Measurements from ENCODE around the gene CTSV.
"Not testable (repeated sequence)": the region's sequence is repeated elsewhere in the genome, so short reads cannot be mapped to it uniquely, and the experiment has no call there.

CTSV gene

DNA sequence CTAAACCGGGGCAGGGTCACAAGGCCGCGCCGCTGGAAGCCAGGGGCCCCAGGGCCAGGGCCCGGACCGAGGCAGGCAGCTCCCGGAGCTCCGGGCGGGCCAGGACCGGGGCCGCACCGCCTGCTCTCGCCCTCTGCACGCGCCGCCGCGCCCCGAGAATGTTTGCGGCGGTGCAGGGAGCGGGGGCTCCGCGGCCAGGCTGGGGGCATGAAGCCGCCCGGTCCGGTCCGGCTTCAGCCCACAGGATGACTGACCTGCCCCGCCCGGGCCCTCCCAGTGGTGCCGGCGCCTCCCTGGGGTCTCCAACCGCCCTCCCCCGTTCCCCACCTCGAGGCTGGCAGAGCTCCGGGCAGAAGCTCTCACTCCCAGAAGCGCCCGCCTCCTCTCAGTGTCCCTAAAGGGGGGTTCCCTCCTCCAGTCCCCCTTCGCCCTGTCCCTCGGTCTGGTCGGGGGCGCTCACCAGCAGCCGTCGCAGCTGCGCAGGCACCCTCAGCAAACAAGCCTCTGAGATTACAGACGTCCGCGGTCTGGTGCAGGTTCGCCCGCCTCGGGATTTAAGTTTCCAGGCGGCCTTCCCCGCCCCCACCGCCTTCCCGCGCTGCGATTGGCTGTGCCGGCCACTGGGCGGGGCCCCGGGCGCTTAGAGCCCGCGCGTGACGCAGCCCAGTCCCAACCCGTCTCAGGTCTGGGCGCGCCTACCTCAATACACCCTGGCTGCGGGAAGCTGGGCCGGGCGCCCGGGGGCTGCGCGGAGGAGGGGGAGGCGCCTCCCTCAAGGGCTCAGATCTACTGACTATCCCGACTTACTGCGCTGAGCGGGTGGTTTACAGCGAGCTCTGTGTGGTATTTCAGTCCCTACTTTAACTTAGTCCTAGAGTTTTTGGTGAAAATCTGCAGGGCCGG is at the start of gene CTSV:
TSS of gene CTSV (minus strand) at position 532 of the 903 bp plus-strand sequence. CDS start 1,099 bp downstream, outside the sequence.
- DNase-seq: peak; percentile 67

DNA sequence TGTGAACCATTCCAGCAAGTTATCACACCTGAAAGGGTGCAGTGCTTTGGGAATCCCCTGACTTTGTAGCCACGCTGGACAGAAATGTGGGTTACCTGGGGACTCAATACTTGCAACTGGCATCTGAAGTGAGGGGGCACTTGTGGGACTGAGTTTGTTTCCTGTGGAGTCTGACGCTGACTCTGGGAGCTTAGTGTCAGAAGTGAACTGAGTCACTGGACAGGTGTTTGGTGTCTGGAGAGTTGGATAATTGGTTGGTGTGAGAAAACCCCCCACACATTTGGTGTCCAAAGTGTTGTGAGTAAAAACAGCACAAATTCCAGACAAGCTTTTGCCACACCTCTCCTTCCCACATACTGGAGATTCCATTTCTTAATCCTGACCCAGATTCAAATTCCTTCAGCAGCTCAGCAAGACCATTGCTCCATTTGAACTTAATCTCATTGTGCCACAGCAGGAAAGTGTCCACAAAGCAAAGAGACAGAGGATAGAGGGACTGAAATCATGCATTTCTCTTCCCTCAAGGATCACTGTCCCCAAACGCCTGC is 48.8 kb upstream of the CTSV start:
- DNase-seq: not testable (repeated sequence)

DNA sequence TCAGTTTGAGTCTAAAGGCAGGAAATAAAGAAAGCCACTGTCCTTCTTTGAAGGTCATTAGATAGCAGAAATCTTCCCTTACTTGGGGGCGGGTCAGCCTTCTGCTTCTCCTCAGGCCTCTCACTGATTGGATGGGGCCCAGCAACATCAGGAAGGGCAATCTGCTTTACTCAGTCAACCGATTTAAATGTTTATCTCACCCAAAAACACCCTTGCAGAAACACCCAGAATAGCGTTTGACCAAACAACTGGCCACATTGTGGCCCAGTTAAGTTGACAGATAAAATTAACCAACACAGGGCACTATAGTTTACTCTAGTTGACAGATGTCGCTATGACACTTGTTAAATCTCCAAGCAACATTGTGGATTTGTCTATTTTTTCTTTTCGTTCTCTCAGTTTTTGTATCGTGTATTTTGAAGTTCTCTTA is 45.6 kb upstream of the CTSV start:
- DNase-seq: not testable (repeated sequence)

- DNase-seq: no peak
These were observed 39.4 kb upstream of the CTSV start for GRCh38 chr9:97078362-97078761.

GRCh38 chr9:97077452-97078295 is 38.7 kb upstream of the CTSV start:
- no peak for DNase-seq

- not testable (repeated sequence) for DNase-seq
These were observed 37.9 kb upstream of the CTSV start for GRCh38 chr9:97076731-97077451.

- no peak for DNase-seq
These were observed 37.3 kb upstream of the CTSV start for GRCh38 chr9:97076238-97076637.

DNA sequence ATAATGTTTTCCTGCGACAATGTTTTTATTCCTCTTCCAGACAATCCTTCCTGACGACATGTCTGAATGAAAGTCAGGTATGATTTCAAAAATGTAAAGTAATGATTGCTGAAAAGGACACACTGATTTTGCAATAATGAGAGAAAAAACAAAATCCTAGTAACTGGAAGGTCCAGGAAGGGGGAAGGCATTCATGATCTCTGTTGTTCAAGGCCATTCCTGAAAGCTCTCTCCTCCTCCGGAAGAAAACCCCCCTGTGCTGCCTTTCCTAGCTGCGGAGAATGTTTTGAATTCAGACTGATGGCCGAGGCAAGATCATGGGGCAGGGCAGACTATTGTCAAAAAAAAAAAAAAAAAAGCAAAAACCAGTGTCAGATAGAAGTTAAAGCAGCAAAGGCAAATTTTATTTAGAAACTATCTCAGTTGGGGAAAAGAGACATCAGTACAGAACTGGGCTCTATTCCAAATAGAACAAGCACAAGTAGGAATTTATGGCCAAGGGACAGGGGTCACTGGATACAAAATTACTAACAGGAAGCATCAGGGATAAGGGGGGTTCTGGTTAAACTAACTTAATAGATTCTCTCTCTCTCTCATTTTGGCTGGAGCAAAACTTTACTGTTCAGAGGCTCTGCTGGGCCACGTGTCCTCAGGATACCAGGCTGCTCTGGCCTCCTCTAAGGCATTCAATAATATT is 36.5 kb upstream of the CTSV start:
- no peak for DNase-seq

DNA sequence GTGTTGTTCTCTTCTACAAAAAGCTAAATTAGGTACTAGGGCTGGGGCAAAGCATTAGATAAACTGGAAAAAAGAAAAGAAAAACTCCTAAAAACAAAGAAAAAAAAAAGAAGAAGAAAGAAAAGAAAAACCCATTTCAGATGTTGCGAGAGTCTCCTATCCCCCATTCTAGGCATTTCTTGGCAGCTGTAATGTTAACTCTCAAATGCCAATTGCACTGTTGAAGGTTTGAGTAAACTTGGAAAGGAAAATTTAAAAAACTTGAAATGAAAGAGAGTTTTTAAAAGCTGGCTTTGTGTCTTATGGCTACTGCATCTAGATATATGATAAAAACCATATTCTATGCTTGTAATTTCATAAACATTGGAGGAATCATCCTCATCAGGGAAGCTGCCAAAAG is 34.6 kb upstream of the CTSV start:
- no peak for DNase-seq

DNA sequence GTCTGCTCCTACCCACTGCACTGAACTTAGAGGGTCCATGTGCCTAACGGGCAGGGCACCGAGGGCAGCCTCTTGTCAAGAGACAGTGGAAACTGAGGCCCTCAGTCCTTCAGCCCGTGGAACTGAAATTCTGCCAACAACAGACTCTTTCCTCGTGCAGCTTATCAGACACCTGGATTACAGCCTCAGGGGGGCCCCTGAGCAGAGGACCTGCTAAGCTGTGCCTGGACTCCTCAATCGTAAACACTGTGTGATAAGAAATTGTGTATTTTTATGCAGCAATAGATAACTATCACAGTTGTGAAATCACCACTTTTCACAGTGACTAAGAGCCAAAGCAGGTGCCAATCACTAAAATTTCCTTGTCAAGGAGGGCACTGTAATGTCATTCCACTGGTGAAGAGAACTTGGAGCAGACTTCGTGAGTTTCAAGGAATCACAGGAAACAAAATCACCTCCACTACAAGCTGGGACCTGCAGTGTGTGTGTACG is 33.4 kb upstream of the CTSV start:
- no peak for DNase-seq

DNA sequence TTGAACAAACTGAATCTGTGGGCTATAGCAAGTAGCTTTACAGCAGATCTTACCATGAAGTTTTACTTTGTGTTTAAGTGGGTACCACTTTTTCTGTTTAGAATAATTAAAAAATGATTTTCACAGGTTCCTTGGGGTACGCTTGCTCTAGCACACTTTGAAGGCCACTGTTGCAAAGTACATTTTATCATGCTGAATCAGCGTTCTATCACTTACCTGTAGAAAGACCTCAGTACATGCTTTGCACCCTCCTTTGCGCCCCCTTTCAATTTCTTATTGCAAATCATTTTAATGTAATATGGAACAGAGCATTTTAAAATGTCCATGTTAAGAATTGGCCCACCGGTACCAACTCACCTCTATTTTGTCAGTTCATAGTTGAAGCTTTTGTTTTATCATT is 31.4 kb upstream of the CTSV start:
- not testable (repeated sequence) for DNase-seq

DNA sequence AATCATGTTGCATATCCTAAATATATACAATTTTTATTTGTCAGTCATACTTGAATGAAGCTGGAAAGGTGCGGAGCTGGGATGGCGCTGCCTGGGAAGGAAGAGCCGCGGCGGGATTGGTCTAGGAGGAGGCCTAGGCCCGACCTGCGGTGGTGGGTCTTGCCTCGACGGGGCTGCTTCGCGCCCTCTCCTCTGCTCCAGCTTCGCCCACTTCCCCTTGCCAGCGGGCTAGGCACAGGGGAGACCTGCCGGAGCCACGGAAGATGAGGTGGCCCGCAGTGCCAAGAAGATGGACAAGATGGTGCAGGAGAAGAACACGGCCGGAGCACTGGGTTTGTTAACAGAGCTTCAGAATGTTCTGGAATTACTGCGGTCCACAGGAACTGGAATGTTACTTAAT is 28.5 kb upstream of the CTSV start:
- no peak for DNase-seq

DNA sequence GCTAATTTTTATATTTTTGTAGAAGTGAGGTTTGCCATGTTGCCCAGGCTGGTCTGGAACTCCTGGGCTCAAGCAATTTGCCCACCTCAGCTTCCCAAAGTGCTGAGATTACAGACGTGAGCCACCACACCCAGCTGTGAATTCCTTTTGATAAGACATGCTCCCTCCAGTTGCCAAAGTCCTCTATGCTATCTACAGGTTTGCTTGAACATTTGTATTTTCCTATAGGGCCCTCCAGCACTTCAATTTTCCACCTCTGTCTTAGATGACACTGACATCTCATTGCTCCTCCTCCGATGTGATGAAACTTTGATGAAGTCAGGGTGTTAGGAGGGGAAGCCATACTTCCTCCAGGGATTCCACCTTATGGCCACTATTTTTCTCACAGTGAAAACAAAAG is 25.2 kb upstream of the CTSV start:
- no peak for DNase-seq

DNA sequence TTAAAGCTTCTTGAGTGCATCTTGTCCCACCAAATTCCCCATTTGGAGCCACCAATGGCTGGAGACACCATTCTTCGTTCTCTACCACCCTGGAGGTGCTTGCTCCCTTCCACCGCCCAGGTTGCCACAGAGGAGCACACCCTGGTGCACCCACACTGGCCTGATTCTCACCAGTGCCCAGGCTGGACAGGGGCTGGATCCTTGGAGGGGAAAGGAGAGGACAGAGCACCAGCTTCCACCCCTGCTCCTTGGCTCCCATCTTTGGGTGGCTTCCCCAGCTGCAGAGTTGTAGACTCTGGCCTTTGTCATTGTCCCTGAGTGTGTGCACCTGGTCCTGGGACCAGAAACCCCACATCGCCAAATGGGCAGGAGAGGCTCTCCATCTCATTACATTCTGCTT is 21.9 kb upstream of the CTSV start:
- DNase-seq: no peak

- DNase-seq: no peak
These were observed 20.7 kb upstream of the CTSV start for GRCh38 chr9:97059626-97060025.

GRCh38 chr9:97057651-97058050 is 18.7 kb upstream of the CTSV start:
- no peak for DNase-seq

DNA sequence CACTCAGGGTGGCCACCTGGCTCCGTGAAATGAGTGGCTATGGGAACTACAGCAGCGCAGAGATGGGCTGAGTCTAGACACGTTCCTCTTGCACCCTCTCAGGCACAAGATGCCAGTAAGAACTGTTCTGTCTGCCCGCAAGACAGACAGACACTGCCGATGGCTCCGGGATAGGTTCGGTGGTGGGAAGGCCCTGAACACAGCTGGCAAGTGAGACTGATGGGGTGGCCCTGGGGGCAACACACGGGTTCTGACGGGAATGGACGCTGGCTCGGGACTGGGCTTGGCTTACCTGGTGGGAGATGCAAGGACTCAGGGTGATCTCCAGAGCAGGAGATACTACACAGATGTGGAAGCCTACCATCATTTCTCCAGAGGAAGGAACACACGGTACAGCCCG is 16.9 kb upstream of the CTSV start:
- not testable (repeated sequence) for DNase-seq

DNA sequence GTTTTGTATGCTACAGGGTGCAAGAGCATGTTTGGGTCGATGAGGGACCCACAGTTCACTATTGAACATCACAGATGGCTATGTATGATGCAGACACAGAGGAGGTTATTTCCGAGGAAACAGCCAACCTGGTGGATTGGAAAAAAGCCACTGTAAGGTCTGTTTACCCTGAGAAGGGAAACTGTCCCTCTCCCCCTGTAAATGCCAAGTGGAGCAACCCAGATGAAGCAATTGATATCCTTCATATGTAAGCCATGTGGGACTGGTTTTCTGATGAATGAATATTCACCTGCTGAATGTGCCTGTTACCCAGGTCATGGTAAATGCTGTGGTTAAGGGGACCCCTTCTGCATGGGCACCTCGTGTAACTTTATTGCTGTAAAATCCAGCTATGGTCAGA is 14.8 kb upstream of the CTSV start:
- DNase-seq: no peak

GRCh38 chr9:97052735-97053134 is 13.8 kb upstream of the CTSV start:
- no peak for DNase-seq

DNA sequence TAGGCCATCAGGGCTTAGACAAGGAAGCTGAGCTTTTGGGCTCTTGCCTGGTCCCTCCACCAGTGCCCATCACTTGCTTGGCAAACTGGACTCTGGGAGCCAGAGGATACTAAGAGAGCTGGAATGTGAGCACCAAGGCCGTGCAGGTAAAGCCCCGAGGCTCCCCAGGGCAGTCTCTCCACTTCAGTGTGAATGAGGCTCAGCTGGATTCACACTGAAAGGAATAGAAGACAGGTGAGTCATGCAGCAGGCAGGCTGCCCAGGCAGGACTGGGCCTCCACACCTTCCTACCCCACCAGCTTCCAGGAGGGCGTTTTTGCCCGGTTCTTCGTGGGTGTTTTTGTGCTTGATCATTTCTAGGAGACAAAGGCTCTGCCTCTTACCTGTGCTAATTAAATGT is 7.3 kb upstream of the CTSV start:
- no peak for DNase-seq

GRCh38 chr9:97045300-97045699 is 6.4 kb upstream of the CTSV start:
- no peak for DNase-seq

GRCh38 chr9:97041898-97042297 is 3.0 kb upstream of the CTSV start:
- no peak for DNase-seq

All from activated T-cell treated with anti-CD3 and anti-CD28 coated beads for 4 hours (primary cell).